ENCODE results near the gene CDC25C.

Gene CDC25C

DNA sequence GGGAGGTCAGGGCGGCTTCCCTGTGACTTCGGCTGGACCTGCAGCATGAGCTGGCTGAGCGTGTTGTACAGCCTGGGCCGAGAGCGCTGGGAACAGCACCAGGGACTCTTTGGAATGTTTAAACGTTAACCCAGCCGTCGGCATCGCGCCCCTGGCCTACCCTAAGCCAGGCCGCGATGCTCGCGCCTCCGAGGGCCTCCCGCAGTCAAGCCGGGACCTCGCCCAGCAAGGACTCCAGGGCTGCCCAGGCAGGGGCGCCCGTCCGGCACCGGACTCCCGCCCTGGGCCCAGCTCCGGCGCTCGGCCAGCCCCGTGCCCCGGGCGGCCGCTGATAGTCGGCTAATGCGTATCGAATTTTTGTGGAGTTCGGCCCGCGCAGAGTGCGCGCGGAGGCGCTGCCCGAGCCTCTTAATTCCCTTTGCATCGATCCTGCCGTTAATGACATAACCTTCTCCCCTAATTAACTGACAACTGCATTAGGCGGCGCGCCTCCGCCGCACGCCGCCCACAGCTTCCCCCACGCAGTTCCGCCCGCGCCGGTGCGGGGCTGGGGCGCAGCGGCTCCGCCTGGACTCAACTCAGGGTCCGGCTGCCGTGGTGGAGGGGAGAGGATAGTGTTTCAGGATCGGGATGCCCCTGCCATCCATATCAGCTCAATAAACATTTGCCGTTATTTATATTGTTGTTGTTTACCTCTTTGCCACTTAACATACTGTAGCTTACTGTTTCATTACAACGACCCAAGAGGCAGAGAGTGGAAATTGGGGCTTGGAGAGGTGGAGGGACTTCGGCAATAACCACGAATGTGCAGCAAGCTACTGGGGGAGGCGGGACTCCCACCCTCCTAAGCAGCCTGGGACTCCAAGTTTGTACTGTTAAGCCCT is 89.7 kb downstream of the CDC25C start:
- Histone ChIP-seq H3K9me3 (ENCODE audit: low read depth, low read length) (no peaks in the 10 kb centered on the region), H3K36me3 (ENCODE audit: insufficient read depth, low read length) (no peaks in the 10 kb centered on the region), H3K27ac (no peak overlapping the region), H3K9ac (ENCODE audit: insufficient read length) (no peak overlapping the region), H3K4me3 (no peak overlapping the region)
- DNase-seq (ENCODE audit: low read depth, low spot score) = no peak
- peak; percentile 86 for TF ChIP-seq EZH2 (IDR thresholded peaks at IDR 0.05)
- no peak for TF ChIP-seq FOXP2 (optimal IDR thresholded peaks at IDR 0.05; ENCODE audit: control extremely low read depth, extremely low read length, insufficient read depth)

DNA sequence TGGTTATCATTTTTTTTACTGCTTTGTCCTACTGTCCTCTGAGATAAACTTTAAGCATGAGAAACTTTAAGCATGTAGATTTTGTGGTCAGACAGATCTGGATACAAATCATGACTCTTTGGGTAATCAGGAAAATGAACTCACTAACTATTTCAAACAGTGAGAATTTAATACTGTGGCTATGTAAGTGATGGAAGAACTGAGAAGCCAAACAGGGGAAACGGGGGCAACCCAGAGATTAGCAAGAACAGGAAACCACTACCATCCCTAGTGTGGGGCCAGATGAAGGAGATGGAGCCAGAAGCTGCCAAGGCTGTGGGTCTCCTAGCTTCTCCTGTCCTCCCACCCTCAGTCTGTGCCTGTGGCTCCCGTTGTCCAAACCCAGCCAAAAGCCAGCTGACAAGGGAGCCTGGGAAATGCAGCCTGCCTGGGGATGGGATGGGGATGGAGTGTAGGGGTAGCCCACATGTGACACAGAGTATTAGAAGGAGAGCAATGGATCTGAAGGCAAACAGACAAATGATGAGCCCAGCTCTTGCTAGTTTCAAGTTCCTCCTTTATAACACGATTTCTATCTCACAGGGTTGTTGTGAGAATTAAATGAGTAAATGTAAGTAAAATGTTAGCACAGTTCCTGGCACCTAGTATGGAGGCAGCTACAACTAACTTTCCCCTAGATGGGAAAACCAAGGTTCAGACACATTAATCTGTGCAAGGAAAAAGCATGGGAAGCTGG is 90.8 kb downstream of the CDC25C start:
- TF ChIP-seq POLR2AphosphoS5 (IDR thresholded peaks at IDR 0.05; ENCODE audit: borderline replicate concordance, low read depth, low read length) (no peak), EZH2 (IDR thresholded peaks at IDR 0.05) (no peak), FOXP2 (optimal IDR thresholded peaks at IDR 0.05; ENCODE audit: control extremely low read depth, extremely low read length, insufficient read depth) (no peak)
- H3K9me3 ChIP-seq (ENCODE audit: low read depth, low read length) = no peaks in the 10 kb centered on the region
- no peaks in the 10 kb centered on the region for H3K36me3 ChIP-seq (ENCODE audit: insufficient read depth, low read length)
- H3K27ac ChIP-seq = no peak overlapping the region
- H3K9ac ChIP-seq (ENCODE audit: insufficient read length) = no peak overlapping the region
- H3K4me3 ChIP-seq = no peak overlapping the region
- no peak for DNase-seq (ENCODE audit: low read depth, low spot score)

DNA sequence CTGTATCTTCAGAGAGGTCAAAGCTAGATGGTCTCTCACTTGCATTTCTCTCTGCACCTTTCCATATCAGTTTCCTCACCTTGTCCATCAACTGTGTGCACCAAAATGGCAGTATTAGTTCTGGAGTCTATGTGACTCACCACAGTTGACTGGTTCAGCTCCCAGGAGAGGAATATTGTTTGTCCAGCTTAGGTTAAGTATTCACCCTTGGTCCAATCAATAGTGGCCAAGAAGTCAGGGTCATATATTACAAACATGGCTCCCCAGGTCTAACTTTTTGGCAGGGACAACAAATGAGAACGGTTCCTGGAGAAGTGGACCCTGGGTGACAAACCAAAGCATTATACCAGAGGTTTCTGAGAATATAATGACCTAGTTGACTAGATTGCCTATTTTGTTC is 93.6 kb downstream of the CDC25C start:
- DNase-seq (ENCODE audit: low read depth, low spot score) = no peak
- Histone ChIP-seq H3K27ac (no peak overlapping the region), H3K9me3 (ENCODE audit: low read depth, low read length) (no peaks in the 10 kb centered on the region), H3K36me3 (ENCODE audit: insufficient read depth, low read length) (no peaks in the 10 kb centered on the region), H3K9ac (ENCODE audit: insufficient read length) (no peak overlapping the region), H3K4me3 (no peak overlapping the region)
- no peak for TF ChIP-seq EZH2 (IDR thresholded peaks at IDR 0.05)
- no peak for TF ChIP-seq FOXP2 (optimal IDR thresholded peaks at IDR 0.05; ENCODE audit: control extremely low read depth, extremely low read length, insufficient read depth)
- no peak for TF ChIP-seq POLR2AphosphoS5 (IDR thresholded peaks at IDR 0.05; ENCODE audit: borderline replicate concordance, low read depth, low read length)

All from SK-N-MC (cell line).